PFSK-1 (cell line): ENCODE measurements around the gene NRXN3.

ENCODE experiments used
- POLR2AphosphoS5 ChIP-seq: IDR thresholded peaks from 2 replicates; pipeline ENCODE4 v1.6.1; 2012; ENCODE audit warnings: low read depth, mild to moderate bottlenecking, control low read depth, low read length, moderate library complexity
- SIN3A ChIP-seq: IDR thresholded peaks from 2 replicates; pipeline ENCODE4 v1.6.1; 2012; ENCODE audit warnings: mild to moderate bottlenecking, low read length, moderate library complexity, borderline replicate concordance; ENCODE audit not compliant: insufficient read depth
- TAF1 ChIP-seq: IDR thresholded peaks from 2 replicates; pipeline ENCODE4 v1.6.1; 2012; ENCODE audit warnings: low read length, control low read depth, borderline replicate concordance; ENCODE audit not compliant: insufficient read depth
- TF ChIP-seq, protein P1 (sequence below), 2 experiments: IDR thresholded peaks; 2 replicates each; pipeline versions ENCODE4 v1.6.1 to v1.8.0; 2011 to 2012; ENCODE audit warnings: low read depth in 2 of 2, low read length in 2 of 2, control low read depth in 1 of 2, inconsistent platforms in 1 of 2, mild to moderate bottlenecking in 1 of 2, moderate library complexity in 1 of 2; ENCODE audit not compliant: insufficient read depth in 1 of 2

DNA sequence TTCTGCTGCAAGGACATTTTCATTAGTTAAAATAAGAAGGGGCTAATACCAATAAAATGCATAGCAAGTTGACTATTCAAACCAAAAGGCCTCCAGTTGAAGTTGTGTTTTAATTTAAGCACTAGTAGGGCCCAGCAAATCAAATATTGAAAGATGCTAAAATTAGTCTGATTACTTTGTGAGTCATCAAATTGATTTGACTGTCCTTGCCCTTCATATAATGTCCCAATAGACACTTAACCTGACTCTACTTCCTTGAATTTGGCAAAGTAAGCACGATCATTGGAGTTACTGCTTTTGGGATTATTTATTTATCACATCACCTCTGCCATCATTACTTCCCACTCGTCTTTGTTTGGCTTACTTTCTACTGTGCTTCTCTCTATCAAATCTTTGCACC lies 1242.6 kb downstream of the NRXN3 start:
- TF ChIP-seq, protein P1, sequence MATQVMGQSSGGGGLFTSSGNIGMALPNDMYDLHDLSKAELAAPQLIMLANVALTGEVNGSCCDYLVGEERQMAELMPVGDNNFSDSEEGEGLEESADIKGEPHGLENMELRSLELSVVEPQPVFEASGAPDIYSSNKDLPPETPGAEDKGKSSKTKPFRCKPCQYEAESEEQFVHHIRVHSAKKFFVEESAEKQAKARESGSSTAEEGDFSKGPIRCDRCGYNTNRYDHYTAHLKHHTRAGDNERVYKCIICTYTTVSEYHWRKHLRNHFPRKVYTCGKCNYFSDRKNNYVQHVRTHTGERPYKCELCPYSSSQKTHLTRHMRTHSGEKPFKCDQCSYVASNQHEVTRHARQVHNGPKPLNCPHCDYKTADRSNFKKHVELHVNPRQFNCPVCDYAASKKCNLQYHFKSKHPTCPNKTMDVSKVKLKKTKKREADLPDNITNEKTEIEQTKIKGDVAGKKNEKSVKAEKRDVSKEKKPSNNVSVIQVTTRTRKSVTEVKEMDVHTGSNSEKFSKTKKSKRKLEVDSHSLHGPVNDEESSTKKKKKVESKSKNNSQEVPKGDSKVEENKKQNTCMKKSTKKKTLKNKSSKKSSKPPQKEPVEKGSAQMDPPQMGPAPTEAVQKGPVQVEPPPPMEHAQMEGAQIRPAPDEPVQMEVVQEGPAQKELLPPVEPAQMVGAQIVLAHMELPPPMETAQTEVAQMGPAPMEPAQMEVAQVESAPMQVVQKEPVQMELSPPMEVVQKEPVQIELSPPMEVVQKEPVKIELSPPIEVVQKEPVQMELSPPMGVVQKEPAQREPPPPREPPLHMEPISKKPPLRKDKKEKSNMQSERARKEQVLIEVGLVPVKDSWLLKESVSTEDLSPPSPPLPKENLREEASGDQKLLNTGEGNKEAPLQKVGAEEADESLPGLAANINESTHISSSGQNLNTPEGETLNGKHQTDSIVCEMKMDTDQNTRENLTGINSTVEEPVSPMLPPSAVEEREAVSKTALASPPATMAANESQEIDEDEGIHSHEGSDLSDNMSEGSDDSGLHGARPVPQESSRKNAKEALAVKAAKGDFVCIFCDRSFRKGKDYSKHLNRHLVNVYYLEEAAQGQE (IDR thresholded peaks at IDR 0.05; ENCODE audit: insufficient read depth in 1 of 2, low read depth in 2 of 2, low read length in 2 of 2) = no peak
- no peak for TF ChIP-seq POLR2AphosphoS5
- no peak for TF ChIP-seq SIN3A
- TF ChIP-seq TAF1 = no peak
